LNCaP clone FGC (cell line): ENCODE results near the gene CCDC142.
A peak's percentile ranks its signal among the peaks of the same experiment; 100 is the strongest.
"Not testable (repeated sequence)": the region's sequence is repeated elsewhere in the genome, so short reads cannot be mapped to it uniquely, and the experiment has no call there.

Source experiments
- DNase-seq: peaks from one replicate; pipeline ENCODE4 v3.0.0-alpha.2; 2011; ENCODE audit warnings: low read depth
- H3K4me3 ChIP-seq: 2 replicates; pipeline ENCODE4 v1.5.1; 2011; ENCODE audit warnings: mild to moderate bottlenecking, low read depth, low read length, control low read depth
- TF ChIP-seq, protein P1 (sequence below): IDR thresholded peaks from 2 replicates; pipeline ENCODE4 v1.5.1; 2012; ENCODE audit warnings: mild to moderate bottlenecking; ENCODE audit not compliant: control insufficient read depth, insufficient read depth; ENCODE audit errors: extremely low read depth

CCDC142 gene

GRCh38 chr2:74486141-74486540, 3.3 kb upstream of the CCDC142 start:
- TF ChIP-seq, protein P1, sequence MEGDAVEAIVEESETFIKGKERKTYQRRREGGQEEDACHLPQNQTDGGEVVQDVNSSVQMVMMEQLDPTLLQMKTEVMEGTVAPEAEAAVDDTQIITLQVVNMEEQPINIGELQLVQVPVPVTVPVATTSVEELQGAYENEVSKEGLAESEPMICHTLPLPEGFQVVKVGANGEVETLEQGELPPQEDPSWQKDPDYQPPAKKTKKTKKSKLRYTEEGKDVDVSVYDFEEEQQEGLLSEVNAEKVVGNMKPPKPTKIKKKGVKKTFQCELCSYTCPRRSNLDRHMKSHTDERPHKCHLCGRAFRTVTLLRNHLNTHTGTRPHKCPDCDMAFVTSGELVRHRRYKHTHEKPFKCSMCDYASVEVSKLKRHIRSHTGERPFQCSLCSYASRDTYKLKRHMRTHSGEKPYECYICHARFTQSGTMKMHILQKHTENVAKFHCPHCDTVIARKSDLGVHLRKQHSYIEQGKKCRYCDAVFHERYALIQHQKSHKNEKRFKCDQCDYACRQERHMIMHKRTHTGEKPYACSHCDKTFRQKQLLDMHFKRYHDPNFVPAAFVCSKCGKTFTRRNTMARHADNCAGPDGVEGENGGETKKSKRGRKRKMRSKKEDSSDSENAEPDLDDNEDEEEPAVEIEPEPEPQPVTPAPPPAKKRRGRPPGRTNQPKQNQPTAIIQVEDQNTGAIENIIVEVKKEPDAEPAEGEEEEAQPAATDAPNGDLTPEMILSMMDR = no peak
- no peak for DNase-seq
- H3K4me3 ChIP-seq = no peak overlapping the region

DNA sequence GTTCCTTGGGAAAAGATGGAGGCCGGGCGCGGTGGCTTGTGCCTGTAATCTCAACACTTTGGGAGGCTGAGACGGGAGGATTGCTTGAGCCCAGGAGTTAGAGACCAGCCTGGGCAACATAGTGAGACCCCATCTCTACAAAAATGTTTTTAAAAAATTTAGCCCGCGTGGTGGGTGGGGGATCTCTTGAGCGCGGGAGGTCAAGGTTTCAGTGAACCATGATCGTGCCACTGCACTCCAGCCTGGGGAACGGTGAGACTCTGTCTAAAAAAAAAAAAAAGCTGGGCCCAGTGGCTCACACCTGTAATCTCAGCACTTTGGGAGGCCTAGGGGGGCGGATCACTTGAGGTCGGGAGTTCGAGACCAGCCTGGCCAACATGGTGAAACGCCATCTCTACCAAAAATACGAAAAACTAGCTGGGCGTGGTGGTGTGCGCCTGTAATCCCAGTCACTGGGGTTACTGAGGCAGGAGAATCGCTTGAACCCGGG, 922 bp upstream of the CCDC142 start:
- not testable (repeated sequence) for DNase-seq

GRCh38 chr2:74481961-74482800, 617 bp downstream of the CCDC142 start:
- no peak for DNase-seq
- peak overlapping the region; percentile 78 for H3K4me3 ChIP-seq
- TF ChIP-seq, protein P1 = no peak

More for the DNA sequence above, 922 bp upstream of the CCDC142 start:
- H3K4me3 ChIP-seq = peak overlapping the region; percentile 78

DNA sequence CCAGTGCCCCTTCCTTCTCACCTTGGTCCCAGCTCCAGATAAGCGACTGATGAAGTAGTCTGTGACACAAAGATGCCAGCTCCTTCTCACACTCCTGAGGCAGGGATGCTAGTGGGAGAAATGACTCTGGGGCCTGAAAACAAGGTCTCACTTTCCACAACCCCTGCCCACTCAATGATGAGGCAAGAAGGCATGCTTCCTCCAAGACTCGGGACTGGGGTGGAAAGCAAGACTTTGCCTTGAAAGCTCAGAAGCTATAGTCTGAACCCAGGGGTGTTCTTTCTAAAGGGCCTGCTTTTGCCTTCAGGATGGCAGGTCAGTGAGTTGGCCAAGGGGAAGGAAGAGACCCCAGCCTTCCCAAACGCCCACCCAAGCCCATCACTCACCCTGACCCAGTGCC, 1.4 kb downstream of the CCDC142 start:
- DNase-seq = no peak
- TF ChIP-seq, protein P1 = no peak
- peak overlapping the region; percentile 78 for H3K4me3 ChIP-seq

DNA sequence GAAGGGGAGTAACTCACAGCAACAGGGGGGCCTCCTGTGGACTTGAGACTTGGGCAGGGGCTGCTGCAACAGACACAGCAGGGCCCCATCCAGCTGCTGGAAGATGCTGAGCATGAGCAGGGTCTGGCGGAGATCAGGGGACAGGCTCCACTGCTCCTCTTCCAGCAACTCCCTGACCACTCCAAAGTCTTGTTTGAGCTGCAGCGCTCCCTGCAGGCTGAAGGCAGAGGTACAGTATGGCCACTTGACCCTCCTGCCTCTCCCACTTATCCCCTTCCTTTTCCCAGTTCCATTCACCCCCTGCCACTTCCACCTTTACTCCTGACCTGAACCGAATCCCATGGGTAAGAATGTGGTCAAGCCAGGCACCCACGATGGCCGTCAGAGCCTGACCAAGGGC, 7.9 kb downstream of the CCDC142 start:
- no peak overlapping the region for H3K4me3 ChIP-seq
- TF ChIP-seq, protein P1 = no peak
- no peak for DNase-seq

- DNase-seq = no peak
- TF ChIP-seq, protein P1 = no peak
- no peak overlapping the region for H3K4me3 ChIP-seq
These were observed 8.3 kb downstream of the CCDC142 start for GRCh38 chr2:74474481-74474880.

- TF ChIP-seq, protein P1 = no peak
- DNase-seq = no peak
- peak overlapping the region; percentile 66 for H3K4me3 ChIP-seq
These were observed 9.9 kb downstream of the CCDC142 start for GRCh38 chr2:74472945-74473258.
